DMS153 (cell line): ENCODE measurements around the gene CFAP410.

Experiments
- DNase-seq: peaks from one replicate; lab custom pipeline; 2025; lab: John Stamatoyannopoulos, UW

The CFAP410 gene

DNA sequence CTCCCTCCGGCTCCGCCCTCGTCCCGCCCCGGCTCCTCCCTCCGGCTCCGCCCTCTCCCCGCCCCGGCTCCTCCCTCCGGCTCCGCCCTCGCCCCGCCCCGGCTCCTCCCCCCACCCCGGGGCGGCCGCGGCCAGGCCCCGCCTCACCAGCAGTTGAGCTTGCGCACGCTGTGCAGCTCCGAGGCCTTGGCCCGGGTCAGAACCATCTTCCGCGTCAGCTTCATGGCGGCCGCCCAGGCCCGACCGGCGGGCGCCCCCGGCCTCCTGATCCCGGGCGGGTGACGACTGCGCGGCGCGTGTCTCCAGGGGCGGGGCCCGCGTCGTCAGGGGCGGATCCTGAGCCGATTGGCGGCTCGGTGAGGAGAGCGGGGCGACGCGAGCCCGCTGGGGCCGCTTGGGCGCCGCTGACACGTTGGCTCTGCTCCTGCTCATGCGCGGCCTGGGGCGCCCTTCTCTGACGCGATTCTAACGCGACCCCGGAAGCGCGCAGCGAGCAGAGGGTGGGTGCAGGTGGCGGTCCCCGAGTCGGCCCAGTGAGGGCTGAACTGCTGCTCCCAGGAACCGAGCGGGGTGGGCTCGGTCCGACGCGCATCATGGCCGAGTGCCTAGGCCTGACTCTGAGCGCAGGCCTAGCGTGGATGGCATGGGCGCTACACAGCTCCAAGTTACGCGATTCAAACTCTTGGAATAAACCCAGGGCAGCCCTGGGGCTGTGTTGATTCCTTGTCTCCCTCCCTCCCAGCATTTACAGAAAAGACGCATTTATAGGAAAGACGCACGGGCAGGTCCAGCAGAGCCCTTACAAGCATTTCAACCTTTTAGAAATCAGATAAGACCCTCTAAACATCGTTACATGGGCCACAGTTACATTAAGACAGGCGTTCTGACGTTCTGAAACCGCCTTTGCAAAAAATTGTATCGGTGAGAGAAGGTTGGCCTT is at the start of gene CFAP410:
Gene CFAP410 (minus strand): TSS at position 420 of the 940 bp plus-strand sequence. CDS start 196 bp downstream, at position 224.
- peak; percentile 88 for DNase-seq

DNA sequence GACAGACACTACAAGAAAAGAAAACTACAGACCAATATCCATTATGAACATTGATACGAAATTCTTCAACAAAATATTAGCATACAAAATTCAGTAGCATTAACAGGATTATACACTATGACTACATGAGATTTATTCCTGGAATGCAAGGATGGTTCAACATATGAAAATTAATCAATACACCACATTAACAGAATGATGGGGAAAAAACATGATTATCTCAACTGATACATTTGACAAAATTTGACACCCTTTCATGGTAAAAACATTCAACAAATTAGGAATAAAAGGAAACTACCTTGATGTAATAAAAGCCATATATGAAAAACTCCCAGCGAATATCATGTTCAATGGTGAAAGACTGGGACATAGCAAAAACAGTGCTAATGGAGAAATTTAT is 45.8 kb upstream of the CFAP410 start:
- DNase-seq, result no peak

DNA sequence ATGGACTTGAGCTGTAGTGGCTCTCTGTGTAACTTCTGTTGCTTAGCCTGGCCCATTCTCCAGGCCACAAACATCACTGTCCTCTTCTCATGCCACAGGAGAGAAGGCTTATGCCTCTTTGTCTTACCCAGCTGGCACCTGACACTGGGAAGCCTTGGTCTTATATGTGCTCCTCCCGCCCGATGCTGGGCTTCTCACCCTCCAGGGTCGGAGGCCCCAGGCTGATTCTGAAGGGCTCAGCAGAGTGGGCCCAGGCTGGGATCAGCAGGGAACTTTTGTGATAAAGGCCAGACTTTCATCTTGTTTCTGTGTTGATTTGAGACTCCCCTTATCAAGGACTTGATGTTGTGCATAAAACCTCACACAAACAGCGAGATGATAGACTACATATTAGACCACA is 44.0 kb upstream of the CFAP410 start:
- DNase-seq, result no peak

DNA sequence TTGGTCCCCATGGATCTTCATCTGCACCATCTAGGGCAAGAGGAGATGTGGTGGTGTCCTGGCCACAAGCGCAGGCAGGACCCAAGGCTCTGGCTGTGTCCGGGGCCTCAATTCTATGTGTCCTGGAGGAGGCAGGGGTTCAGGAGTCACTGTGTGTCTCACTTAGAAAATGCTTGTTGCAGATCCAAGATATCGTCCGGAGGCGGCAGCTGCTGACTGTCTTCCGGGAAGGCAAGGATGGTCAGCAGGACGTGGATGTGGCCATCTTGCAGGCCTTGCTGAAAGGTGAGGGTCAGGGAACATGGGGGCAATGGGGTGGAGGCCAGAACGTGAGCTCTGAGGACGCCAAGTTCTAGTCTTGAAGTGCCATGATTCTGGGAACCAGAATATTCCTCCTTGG is 43.3 kb upstream of the CFAP410 start:
- no peak for DNase-seq

DNA sequence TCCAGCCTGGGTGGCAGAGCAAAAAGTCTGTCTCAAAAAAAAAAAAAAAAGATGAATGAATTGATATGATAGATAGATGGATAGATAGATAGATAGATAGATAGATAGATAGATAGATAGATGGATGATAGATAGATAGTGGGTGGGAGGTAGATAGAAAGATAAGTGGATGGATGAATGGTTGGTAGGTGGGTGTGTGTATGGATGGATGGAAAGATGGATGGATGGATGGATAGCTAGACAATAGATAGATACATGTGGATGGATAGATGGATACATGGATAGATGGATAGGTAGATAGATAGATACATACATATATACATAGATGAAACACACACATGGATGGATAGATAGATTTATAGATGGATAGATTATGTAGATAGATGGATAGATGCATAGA is 42.7 kb upstream of the CFAP410 start:
- DNase-seq, result no peak

DNA sequence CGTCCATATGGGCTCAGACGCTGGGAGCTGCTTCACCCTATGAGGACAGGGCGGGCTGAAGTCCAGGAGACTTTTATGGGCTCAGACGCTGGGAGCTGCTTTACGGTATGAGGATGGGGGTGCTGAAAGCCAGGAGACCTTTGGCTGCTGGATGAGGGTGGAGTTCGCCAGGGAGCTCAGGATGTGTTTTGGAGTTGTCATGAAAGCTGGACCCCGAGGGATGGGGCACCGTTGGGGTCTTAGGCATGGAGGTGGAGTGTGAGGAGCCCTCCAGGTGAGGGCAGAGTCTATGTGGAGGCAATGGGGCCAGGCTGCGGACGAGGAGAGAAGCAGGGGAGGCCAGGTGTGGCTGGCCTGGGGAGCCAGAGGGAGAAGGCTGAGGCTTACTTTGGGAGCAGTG is 41.7 kb upstream of the CFAP410 start:
- no peak for DNase-seq

DNA sequence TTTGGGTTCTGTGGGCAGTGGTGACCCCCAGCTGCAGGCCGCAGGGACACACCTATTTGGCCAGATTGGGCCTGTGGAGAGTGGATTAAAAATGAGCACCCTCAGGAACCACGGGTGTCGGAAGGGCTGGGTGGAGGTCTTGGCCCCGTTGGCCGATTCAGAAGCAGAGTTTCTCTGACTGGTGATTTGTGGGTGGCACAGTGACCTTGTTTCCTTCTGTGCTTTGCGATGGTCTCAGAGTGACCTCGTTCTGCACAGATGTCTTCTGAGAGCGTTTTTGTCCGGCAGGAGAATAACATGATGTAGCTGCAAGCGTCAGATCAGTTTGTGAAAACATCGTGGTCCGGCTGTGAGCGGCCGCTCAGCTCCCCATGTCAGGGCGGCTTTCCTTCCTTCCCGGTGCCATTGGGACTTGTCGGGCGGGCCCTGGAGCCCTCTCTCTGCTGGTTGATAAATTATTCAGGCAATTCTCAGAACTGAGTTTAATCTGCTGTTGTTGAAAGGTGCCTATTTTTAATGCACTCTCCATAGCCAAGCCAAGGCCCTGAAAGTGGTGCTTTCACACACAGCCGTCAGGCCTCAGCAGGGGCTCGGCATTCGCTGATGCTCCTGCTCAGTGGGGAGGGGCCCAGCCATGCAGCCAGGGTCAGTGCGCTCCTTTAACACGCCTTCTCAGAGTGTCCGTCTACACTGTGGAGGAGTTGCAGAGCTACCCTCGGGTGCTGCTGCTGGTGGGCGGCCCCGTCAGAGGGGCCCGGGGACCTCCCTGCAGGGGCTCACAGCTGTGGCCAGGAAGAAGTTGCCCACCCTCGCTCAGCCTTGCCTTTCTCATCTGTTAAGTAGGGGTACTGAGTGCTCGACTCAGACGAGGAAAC is 41.0 kb upstream of the CFAP410 start:
- no peak for DNase-seq

DNA sequence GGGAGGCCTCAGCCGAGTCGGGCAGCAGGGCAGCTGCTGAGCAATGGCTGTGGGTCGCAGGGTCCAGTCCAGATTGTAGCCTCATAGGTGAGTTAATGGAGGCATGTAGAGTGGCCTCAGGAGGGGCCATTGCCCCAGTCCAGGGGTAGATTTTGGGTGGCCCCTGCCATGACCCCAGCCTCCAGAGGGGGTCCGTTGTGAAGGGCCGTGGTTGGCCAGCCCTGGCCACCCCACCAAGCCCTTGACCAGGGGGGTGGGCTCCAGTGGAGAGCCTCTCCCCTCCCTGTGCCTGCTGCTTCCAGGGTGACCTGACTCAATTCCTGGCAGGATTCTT is 40.3 kb upstream of the CFAP410 start:
- DNase-seq, result no peak

DNA sequence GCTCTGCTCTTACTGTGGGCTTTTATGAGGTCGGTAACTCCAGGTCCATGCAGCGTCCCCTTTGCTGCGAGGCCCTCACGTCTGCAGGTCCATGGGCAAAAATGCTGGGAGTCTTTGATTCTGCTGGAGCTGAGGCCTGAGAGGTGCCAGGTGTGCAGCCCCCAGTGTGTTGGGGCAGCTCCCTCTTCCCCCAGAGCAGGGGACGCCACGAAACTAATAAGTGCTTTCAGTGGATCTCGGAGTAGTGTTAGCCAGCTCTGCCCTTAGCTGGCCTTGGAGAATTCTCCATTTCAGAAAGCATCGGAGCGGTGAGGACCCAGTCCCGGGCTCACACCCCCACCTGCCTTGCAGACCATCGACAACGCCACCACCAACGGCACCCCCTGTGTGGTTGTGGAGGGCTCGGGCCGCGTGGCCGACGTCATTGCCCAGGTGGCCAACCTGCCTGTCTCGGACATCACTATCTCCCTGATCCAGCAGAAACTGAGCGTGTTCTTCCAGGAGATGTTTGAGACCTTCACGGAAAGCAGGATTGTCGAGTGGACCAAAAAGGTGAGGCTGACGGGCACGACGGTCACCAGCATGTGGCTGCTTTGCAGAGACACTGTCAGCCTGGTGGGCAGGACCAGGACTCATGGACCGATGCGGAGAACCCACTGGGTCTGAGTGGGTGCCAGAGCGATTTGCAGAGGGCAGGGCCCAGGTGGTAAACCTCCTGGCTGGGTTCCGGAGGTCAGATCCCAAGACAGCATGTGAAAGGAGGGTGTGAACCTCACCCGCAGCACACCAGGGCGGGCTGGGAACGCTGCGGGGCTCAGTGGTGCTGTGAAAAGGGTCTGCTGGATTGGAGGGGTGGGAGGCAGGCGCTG is 39.7 kb upstream of the CFAP410 start:
- DNase-seq, result no peak

DNA sequence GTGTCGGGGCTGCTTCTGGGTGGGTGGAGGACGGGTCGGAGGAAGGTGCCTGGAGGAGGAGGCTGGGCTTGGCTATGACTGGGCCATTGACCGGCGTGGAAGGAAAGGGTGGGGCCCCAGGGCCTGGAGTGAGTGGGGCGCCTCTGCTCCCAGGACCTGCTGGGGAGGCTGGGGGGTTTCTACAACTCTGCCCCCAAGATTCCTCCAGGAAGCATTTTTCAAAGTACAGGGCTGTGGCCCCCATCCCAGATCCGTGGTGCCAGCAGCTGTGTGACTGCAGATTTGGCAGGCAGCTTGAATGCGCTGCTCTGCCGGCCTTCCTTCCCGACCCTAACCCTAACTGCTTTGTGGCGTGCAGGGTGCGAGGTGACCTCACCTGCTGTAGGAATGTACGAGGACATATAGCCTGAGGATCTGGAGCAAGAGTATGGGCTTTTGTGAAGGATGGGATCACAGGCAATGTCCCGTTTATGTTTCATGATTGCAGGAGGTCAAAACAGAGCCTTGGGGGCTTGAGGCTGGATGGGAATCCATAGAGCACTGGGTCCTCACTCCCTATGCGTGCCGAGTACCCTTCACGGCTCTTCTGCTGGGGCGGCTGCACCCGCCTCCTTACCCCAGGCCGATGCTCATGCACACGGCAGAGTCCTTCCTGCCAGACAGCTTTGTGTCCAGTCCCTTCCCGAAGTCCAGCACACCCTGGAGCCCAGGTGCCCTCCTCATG is 38.9 kb upstream of the CFAP410 start:
- DNase-seq, result no peak

DNA sequence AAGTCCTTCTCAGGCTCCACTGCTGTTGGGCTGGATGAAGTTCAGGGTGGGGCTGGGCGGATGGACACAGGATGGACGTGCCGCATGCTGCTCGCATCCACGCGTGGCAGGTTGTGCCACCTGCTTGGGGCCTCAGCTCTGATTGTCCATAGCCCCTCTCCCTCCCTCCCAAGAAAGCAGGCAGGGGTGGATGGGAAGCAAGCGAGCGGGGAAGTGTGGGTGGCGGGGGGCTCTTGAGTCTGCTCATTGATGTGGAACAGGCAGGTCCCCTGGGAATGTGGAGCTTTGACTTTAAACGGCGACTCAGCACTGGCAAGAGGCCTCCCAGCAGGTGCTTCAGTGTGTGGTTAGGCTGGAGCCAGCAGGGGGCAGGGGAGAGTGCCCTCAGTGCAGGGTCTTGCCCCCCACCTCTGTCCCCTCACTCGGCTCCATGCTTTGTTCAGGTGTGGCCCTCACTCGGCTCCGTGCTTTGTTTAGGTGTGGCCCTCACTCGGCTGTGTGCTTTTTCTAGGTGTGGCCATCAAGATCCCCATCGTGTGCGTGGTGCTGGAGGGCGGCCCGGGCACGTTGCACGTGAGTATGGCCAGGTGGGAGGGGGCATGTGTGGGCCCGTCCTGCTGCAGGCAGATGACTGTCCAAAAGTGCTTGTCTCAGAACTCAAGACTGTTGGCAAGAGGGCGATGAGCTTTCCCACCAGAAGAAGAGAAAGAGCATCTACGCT is 38.2 kb upstream of the CFAP410 start:
- no peak for DNase-seq

DNA sequence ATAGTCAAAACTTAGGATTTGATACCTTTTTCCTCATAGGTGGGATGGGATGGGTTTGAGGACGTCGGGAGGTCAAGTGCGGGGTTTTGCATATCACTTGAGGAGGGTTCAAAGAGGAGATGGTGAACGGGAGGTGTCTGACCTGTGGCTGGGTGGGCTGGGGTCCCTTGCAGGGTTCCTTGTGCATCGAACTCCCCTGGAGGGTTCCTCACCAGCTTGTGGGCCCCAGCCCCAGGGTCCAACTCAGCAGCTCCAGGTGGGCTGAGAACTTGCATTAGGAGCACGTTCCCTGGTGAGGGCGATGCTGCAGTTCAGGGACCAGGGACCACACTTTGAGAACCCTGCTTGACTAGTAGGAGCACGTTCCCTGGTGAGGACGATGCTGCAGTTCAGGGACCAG is 37.4 kb upstream of the CFAP410 start:
- no peak for DNase-seq

DNA sequence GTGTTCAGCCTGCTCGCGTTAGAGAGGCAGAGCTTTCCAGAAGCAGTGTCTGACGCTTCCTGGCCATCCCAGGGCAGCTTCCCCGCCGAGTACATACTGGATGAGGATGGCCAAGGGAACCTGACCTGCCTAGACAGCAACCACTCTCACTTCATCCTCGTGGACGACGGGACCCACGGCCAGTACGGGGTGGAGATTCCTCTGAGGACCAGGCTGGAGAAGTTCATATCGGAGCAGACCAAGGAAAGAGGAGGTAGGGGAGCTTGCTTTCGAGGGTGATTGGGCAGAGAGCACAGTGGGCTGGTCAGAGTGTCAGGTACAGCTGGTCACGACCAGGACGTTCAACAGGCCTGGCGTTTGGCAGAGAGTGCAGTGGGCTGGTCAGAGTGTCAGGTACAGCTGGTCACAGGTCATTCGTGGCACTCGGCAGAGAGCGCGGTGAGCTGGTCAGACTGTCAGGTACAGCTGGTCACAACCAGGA is 36.6 kb upstream of the CFAP410 start:
- DNase-seq, result no peak

DNA sequence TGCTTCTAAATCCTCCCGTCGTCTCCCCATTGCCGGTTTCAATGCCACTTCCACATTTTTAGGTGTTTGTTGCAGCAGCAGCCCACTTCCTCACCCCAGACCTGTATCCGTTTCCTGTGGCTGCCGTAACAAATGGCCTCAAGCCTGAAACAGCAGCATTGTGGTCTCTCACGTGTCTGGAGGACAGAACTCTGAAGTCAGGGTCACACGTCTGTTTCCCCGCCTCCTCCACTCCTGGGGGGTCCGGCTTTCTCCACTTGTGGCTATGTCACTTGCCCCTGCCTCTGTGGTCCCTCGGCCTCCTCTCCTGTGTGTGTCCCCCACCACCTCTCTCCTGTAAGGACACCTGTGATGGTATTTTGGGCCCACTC is 36.1 kb upstream of the CFAP410 start:
- no peak for DNase-seq

DNA sequence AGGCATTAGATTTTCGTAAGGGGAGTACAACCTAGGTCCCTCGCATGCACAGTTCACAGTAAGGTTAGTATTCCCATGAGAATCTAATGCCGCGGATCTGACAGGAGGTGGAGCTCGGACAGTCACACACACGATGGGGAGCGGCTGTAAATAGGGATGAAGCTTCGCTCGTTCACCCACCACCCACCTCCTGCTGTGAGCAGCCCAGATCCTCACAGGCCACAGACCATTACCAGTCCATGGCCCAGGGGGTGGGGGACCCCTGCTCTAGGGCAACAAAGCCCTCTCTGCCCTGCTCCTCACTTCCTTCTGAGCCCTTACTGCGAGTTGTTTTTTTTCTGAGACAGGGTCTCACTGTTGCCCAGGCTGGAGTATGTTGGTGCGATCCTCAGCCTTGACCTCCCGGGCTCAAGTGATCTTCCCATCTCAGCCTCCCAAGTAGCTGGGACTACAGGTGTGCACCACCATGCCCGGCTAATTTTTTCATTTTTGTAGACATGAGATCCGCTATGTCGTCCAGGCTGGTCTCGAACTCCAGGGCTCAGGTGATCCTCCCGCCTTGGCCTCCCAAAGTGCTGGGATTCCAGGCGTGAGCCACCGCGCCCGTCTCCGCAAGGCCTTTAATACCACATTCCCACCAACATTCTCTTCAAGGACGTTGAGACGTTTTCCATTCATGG is 35.6 kb upstream of the CFAP410 start:
- DNase-seq, result no peak

DNA sequence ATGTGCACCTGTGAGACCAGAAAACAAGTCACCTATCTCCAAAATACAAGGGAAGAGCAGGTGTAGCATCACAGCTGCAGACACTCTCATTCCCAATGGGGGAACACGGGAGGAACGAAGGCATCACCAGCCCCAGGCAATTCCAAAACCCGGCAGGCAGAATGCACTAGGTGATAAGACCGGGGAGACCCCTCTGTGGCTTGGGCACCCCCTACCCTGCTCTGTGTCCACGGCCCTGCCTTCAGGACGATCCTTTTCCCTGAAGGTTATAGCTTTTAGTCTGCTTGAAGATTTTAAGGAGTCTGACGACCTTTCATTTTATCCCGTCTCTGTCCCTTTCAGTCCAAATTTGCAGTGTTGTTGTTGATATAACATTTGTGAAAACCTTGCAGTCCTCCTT is 33.4 kb upstream of the CFAP410 start:
- DNase-seq, result no peak

DNA sequence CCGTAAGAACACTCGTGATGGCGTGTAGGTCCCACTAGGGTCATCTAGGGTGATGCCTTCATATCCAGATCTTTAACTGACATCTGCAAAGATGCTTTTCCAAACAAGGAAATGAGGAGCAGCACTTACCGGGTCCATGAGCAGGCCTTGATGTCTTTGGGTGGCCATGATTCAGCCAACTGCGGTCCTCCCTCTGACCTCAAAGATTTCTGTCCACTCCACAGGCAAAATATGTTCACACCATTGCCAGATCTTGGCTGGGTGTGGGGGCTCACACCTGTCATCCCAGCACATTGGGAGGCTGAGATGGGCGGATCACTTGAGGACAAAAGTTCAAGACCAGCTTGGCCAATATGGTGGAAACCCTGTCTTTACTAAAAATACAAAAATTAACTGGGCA is 32.4 kb upstream of the CFAP410 start:
- no peak for DNase-seq

DNA sequence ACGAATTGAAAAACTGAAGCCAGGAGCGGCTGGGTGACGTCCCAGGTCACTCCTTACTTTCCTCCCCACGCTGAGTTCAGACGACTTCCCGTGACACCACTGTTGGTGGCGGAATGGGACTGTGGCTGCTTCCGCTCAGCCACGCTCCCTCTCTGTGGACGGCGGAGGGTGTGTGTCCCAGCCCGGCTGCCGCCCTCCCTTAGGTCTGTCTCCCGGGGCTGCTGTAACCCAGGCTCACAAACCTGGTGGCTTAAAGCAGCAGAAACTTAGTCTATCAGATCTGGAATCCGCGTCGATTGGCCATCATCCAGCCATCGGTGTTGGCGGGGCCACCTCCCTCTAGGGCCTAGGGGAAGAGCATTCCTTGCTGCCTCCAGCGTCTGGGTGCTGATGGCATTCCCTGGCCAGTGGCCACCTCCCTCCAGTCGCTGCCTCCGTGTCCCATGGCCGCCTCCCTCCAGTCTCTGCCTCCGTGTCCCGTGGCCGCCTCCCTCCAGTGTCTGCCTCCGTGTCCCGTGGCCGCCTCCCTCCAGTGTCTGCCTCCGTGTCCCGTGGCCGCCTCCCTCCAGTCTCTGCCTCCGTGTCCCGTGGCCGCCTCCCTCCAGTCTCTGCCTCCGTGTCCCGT is 31.7 kb upstream of the CFAP410 start:
- no peak for DNase-seq

DNA sequence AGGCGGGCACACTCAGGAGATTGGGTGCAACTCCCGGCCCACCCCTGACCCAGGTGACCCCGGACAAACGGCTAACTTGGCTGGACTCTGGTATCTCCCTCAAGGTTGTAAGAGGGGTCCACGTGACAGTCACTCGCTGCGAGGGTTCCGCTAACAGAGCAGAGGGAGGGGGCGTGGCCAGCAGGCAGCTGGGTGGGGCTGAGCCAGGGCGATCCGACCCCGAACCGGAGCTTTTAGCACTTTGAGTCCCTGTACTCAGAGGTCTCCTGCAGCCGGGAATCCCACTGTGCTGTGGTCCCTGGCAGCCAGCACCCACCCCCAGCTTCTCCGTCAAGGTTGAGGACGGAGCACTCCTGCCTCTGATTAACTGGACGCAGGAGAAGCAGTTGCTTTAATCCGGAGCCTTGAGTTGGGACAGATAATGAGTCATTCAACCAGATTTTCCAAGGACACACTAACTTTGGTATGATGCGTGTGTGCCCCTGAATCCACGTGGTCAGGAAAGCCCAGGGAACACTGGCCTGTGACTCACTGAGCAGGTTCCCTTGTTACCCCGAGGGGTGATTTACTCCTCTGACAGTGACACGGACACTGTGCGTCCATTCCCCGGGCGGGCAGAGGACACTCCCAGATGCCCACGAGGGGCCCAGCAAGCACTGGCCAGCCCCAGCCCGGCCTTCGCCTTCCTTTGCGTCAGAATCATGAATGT is 31.0 kb upstream of the CFAP410 start:
- no peak for DNase-seq
